A673 (cell line): Measurements from ENCODE around the gene ARHGEF28. TPM values are rescaled to one million over a fixed set of nuclear protein-coding genes. Genes with fewer than 3 reads are reported as not detected.

Experiments
- BruUV-seq: library from RNA; stranded (reverse); fragments of 400-500 nt; replicated peaks from 2 replicates; lab custom pipeline; 2021; lab: Mats Ljungman, UMichigan
- CTCF ChIA-PET: fragments of 300-600 bp; sonication (Branson Sonifier 250); formaldehyde crosslinking; loops from one replicate; lab custom pipeline; 2022; ENCODE audit warnings: antibody characterized with exemption; lab: Charles Lee
- POLR2A ChIA-PET: fragments of 300-600 bp; sonication (Branson Sonifier 250); formaldehyde crosslinking; loops from one replicate; lab custom pipeline; 2022; ENCODE audit warnings: antibody characterized with exemption; ENCODE audit not compliant: low non-redundant PET; lab: Charles Lee
- DNase-seq: peaks from one replicate; pipeline ENCODE4 v3.0.0-alpha.2; 2015; ENCODE audit warnings: low spot score
- H3K27ac ChIP-seq: fragments of 200-600 bp; sonication (generic); 2 replicates; pipeline ENCODE4 v1.5.1; 2016; ENCODE audit warnings: mixed run types, low read depth, mild to moderate bottlenecking, mixed read lengths, antibody characterized with exemption, low read length; ENCODE audit not compliant: poor library complexity, severe bottlenecking
- H3K27me3 ChIP-seq: fragments of 200-600 bp; sonication (generic); replicated peaks from 2 replicates; pipeline ENCODE4 v1.6.1; 2017; ENCODE audit warnings: mixed run types, low read depth, mild to moderate bottlenecking, mixed read lengths, antibody characterized with exemption, low read length; ENCODE audit not compliant: insufficient read depth, poor library complexity
- H3K36me3 ChIP-seq: fragments of 200-600 bp; sonication (generic); 2 replicates; pipeline ENCODE4 v1.6.1; 2016; ENCODE audit warnings: mixed run types, mild to moderate bottlenecking, mixed read lengths, antibody characterized with exemption, low read length; ENCODE audit not compliant: insufficient read depth, poor library complexity, severe bottlenecking
- H3K4me1 ChIP-seq: fragments of 200-600 bp; sonication (generic); 2 replicates; pipeline ENCODE4 v1.6.1; 2017; ENCODE audit warnings: mixed run types, mild to moderate bottlenecking, mixed read lengths, antibody characterized with exemption, low read length; ENCODE audit not compliant: insufficient read depth, poor library complexity, severe bottlenecking
- H3K4me3 ChIP-seq: fragments of 200-600 bp; sonication (generic); 2 replicates; pipeline ENCODE4 v1.5.1; 2016; ENCODE audit warnings: low read depth, mixed run types, mild to moderate bottlenecking, mixed read lengths, low read length; ENCODE audit not compliant: poor library complexity, severe bottlenecking
- H3K9me3 ChIP-seq: fragments of 200-600 bp; sonication (generic); 2 replicates; pipeline ENCODE4 v1.6.1; 2016; ENCODE audit warnings: mixed run types, low read depth, mild to moderate bottlenecking, mixed read lengths, antibody characterized with exemption, low read length; ENCODE audit not compliant: poor library complexity, severe bottlenecking
- CTCF ChIP-seq: fragments of 300-800, 200-600 bp; sonication (generic); conservative IDR thresholded peaks from 2 replicates; pipeline ENCODE4 v1.5.1; 2017; ENCODE audit warnings: low read depth, mild to moderate bottlenecking, antibody characterized with exemption, low read length, moderate library complexity, mixed read lengths
- EZH2 ChIP-seq: fragments of 200-600 bp; sonication (generic); IDR thresholded peaks from 2 replicates; pipeline ENCODE4 v1.6.1; 2017; ENCODE audit warnings: borderline replicate concordance, low read depth, mild to moderate bottlenecking, mixed read lengths, antibody characterized with exemption, low read length; ENCODE audit not compliant: poor library complexity, severe bottlenecking
- intact Hi-C: fragments of 100-400 bp; cut with micrococcal nuclease; formaldehyde crosslinking; loops from one replicate; pipeline ENCODE4 v1.10.0; 2022; ENCODE audit not compliant: unreplicated experiment
- total RNA-seq: library from RNA; stranded (reverse); gene quantifications from 2 replicates; pipeline ENCODE4 v1.2.3, GENCODE V29; 2021

The ARHGEF28 gene
- total RNA-seq, 1 experiment from 2014 or later: 3.4 TPM

DNA sequence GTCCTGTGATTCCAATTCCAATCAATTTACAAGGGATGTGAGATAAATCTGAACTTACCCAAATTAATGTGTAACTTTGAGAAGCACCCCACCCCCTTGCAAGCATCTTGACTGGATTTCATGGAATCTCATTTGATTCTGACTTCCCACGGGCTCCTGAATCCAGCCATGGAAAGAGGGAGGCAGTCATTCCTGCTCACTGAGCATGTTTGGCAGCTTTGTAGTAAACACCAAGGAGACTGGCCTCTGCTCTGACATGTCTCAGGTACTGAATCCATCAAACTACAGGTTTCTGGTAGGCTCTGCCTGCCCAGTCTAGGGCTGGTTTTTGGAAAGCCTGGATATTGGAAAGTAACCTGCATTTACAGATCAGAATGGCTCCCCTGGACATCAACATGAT is 357.6 kb downstream of the ARHGEF28 start:
- TF ChIP-seq EZH2 (no peak), CTCF (no peak)
- ChIA-PET CTCF (no interaction called here), POLR2A (no interaction called here)
- intact Hi-C loops: no loop called here
- Histone ChIP-seq H3K4me1 (no peaks in the 10 kb centered on the region), H3K36me3 (no peaks in the 10 kb centered on the region), H3K27ac (no peak overlapping the region), H3K27me3 (peaks cover 68% of the 10 kb centered on the region), H3K4me3 (no peak overlapping the region), H3K9me3 (no peaks in the 10 kb centered on the region)
- BruUV-seq: no TSS peak
- DNase-seq: no peak

GRCh38 chr5:73985145-73985544 is 359.1 kb downstream of the ARHGEF28 start:
- no TSS peak for BruUV-seq
- Histone ChIP-seq H3K36me3 (no peaks in the 10 kb centered on the region), H3K27ac (no peak overlapping the region), H3K4me3 (no peak overlapping the region), H3K27me3 (peaks cover 81% of the 10 kb centered on the region), H3K9me3 (no peaks in the 10 kb centered on the region), H3K4me1 (no peaks in the 10 kb centered on the region)
- DNase-seq: peak; percentile 13
- POLR2A ChIA-PET: no interaction called here
- peak; percentile 27; the same call in 1 of the 2 replicates for TF ChIP-seq CTCF
- no peak for TF ChIP-seq EZH2
- intact Hi-C loops: no loop called here
- CTCF ChIA-PET: interaction anchor here (0.6 kb wide), 1 partner anchor 1294 kb away, joined by 3 read pairs; no protein-coding TSS in a partner anchor

DNA sequence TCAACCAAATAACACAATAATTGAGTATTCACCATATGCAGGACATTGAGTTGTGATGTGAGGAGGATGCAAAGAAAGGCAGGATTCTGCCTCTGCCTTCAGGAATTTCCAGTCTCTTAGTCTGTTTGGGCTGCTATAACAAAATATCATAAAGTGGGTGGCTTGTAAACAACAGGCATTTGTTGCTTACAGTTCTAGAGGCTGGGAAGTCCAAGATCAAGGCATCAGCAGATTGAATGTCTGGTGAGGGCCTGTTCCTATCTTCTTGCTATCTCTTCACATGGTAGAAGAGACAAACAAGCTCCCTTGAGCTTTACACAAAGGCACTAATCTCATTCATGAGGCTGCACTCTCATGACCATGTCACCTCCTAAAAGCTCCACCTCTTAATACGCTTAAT is 360.7 kb downstream of the ARHGEF28 start:
- TF ChIP-seq CTCF (no peak), EZH2 (no peak)
- ChIA-PET CTCF (no interaction called here), POLR2A (no interaction called here)
- no peak overlapping the region for H3K27ac ChIP-seq
- no peak overlapping the region for H3K4me3 ChIP-seq
- intact Hi-C loops: no loop called here
- no peak for DNase-seq
- no TSS peak for BruUV-seq
- peaks cover 83% of the 10 kb centered on the region for H3K27me3 ChIP-seq
- no peaks in the 10 kb centered on the region for H3K9me3 ChIP-seq
- H3K4me1 ChIP-seq: no peaks in the 10 kb centered on the region
- no peaks in the 10 kb centered on the region for H3K36me3 ChIP-seq
